Left lung (tissue), 10 donors: Measurements from ENCODE around the gene DAB1. TPM values are rescaled to one million over a fixed set of nuclear protein-coding genes. Genes with fewer than 3 reads are reported as not detected.

ENCODE experiments used
- ATAC-seq: fragments of 200-7000 bp; cut with Tn5 transposase; one replicate; pipeline ENCODE4 v1.9.1; 2020; ENCODE audit warnings: moderate library complexity
- DNase-seq, 4 donors: peaks; one replicate each; pipeline ENCODE4 v3.0.0-alpha.2; 2013 to 2020
- H3K27ac ChIP-seq, 2 donors: fragments of 200-600 bp; sonication (generic) in 1 of 2; one replicate each; pipeline versions ENCODE4 v1.5.0 to v1.8.0; 2020 to 2021
- H3K27me3 ChIP-seq, 2 donors: fragments of 200-600 bp; sonication (generic) in 1 of 2; one replicate each; pipeline versions ENCODE4 v1.5.0 to v1.8.0; 2020 to 2021
- H3K36me3 ChIP-seq, 2 donors: fragments of 200-600 bp; sonication (generic) in 1 of 2; one replicate each; pipeline versions ENCODE4 v1.5.0 to v1.8.0; 2020 to 2021
- H3K4me1 ChIP-seq, 2 donors: fragments of 200-600 bp; one replicate each; pipeline ENCODE4 v1.8.0; 2021
- H3K4me3 ChIP-seq, 2 donors: fragments of 200-600 bp; sonication (generic) in 1 of 2; one replicate each; pipeline versions ENCODE4 v1.5.0 to v1.8.0; 2020 to 2021; ENCODE audit warnings: mild to moderate bottlenecking in 1 of 2
- H3K9me3 ChIP-seq, 2 donors: fragments of 200-600 bp; sonication (generic) in 1 of 2; one replicate each; pipeline versions ENCODE4 v1.5.0 to v1.8.0; 2020 to 2021
- intact Hi-C, 2 donors: fragments of 100-400 bp; cut with DNase I; formaldehyde crosslinking; loops; one replicate each; pipeline versions ENCODE4 v1.11.2 to v1.14.2; 2022
- polyA plus RNA-seq, 6 donors: library from polyadenylated mRNA; unstranded; fragments of 120-200 nt; gene quantifications; one replicate each; pipeline ENCODE4 v1.2.1, GENCODE V29; 2013; ENCODE audit not compliant: insufficient read length in 6 of 6
- total RNA-seq, 2 donors: library from RNA; stranded (reverse); fragmentation: NEBNext Ultra II Directional; extraction: Animal tissue kit (Norgen Biotek cat#: 25700); gene quantifications; one replicate each; pipeline ENCODE4 v1.2.1, GENCODE V29; 2021
- TF ChIP-seq, protein P1 (sequence below), 2 donors: fragments of 200-600 bp; sonication (generic) in 1 of 2; IDR thresholded peaks; one replicate each; pipeline versions ENCODE4 v1.5.0 to v1.8.0; 2021; ENCODE audit warnings: antibody characterized with exemption in 2 of 2
- donor health status: DM: no; HTN: yes; CAD: no.
- donor health status: DM: no; HTN: no; CAD: no.

Gene DAB1
- total and polyA plus RNA-seq, 8 donors, result 0.17 to 1.7 (median 1.1) TPM

DNA sequence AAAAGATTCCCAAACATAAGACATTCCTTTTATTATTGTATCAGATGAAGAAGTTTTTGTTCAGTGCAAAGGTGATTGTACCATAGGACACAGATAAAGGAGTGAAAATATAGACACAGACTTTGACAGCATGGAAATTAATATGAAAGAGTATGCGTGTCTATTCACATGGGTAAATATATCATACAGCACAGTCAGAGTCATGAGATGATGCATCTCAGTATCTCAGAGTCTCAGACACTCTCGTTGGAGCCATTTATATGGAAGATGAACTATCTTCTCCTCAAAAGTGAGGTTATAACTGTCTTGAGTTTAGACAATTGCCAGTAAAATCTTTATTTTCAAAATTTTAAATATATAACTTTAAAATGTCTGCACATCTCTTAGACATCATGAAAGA is 299.7 kb downstream of the DAB1 start:
- Histone ChIP-seq H3K27me3 (no peaks in the 10 kb centered on the region), H3K27ac (no peak overlapping the region), H3K4me3 (no peak overlapping the region), H3K9me3 (no peaks in the 10 kb centered on the region), H3K4me1 (no peaks in the 10 kb centered on the region), H3K36me3 (no peaks in the 10 kb centered on the region)
- TF ChIP-seq, protein P1, sequence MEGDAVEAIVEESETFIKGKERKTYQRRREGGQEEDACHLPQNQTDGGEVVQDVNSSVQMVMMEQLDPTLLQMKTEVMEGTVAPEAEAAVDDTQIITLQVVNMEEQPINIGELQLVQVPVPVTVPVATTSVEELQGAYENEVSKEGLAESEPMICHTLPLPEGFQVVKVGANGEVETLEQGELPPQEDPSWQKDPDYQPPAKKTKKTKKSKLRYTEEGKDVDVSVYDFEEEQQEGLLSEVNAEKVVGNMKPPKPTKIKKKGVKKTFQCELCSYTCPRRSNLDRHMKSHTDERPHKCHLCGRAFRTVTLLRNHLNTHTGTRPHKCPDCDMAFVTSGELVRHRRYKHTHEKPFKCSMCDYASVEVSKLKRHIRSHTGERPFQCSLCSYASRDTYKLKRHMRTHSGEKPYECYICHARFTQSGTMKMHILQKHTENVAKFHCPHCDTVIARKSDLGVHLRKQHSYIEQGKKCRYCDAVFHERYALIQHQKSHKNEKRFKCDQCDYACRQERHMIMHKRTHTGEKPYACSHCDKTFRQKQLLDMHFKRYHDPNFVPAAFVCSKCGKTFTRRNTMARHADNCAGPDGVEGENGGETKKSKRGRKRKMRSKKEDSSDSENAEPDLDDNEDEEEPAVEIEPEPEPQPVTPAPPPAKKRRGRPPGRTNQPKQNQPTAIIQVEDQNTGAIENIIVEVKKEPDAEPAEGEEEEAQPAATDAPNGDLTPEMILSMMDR (IDR thresholded peaks at IDR 0.05), result no peak
- ATAC-seq (no peak), DNase-seq (no peak)
- intact Hi-C loops, result no loop called here

DNA sequence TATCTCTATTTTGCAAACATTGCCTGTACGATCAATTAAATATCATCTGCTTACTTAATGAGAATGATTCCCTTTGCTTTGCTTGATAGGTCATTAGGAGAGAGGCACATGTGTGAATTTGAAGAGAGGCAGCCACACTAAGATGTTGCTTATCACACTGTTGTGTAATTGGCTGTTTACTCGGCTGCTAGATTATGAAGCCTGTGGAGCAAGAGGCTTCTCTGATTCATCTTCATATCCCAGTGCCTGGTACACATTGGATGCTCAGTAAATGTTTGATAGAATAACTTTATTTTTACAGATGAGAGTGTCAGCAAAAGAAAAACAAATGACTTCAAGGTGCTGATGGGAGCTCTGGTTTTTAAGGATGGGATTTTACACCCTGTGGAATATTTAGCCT is 301.8 kb downstream of the DAB1 start:
- intact Hi-C loops, result no loop called here
- TF ChIP-seq, protein P1 (IDR thresholded peaks at IDR 0.05), result no peak
- no peaks in the 10 kb centered on the region for H3K27me3 ChIP-seq
- no peaks in the 10 kb centered on the region for H3K36me3 ChIP-seq
- DNase-seq (no peak), ATAC-seq (no peak)
- no peaks in the 10 kb centered on the region for H3K4me1 ChIP-seq
- H3K27ac ChIP-seq, result no peak overlapping the region
- H3K9me3 ChIP-seq, result no peaks in the 10 kb centered on the region
- no peak overlapping the region for H3K4me3 ChIP-seq

DNA sequence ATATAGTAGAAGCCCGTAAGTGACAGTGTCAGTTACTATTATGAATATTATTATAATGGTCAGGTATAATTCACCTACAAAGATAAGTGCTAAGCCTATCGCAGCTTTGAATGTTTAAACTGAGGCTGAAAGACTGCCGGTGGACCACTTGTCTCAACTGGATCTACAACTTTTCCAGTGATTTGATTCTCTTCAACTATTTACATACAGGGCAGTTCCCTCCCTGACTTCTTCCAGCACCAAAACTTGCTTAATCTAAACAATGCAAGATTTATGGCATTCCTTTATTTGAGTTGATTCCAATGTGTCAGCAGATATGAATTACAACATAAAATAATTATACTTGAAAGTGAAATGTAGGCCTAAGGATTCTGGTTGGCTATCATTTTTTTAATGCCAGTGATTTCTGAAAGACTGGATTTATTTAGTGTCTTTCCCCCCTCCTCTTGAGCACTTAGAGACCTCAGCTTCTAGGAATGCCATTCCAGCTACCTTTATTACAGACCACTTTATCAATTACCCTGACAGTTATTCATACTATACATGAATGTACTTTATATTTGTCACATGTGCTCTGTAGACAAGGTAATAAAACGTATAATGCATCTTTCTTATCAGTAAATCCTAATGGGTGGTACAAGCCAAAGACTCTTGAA is 304.8 kb downstream of the DAB1 start:
- intact Hi-C loops, result no loop called here
- no peak overlapping the region for H3K4me3 ChIP-seq
- DNase-seq (peak in 1 of 4 donors; percentile 55), ATAC-seq (peak; percentile 78)
- H3K4me1 ChIP-seq, result no peaks in the 10 kb centered on the region
- H3K27me3 ChIP-seq, result no peaks in the 10 kb centered on the region
- no peaks in the 10 kb centered on the region for H3K9me3 ChIP-seq
- no peaks in the 10 kb centered on the region for H3K36me3 ChIP-seq
- TF ChIP-seq, protein P1 (IDR thresholded peaks at IDR 0.05), result no peak
- H3K27ac ChIP-seq, result no peak overlapping the region

DNA sequence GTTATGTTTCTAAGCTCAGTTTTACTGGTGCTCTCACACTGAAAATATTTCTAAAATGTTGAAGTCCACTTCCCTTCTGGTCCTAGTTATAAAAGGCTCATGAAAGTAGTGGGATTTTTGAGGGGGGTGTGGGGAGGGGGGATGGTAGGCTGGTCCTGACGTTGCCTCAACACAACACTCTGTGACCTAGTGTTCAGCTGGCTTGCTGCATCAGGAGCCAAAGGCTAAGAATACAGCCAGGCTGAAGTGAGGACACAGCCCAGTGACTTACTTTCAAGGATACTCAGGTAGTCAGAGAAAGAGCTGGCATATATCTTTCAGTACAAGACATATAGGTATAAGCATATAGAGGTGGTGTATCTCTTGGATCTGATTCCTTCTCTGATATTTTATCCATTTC is 306.1 kb downstream of the DAB1 start:
- DNase-seq (no peak), ATAC-seq (no peak)
- no peaks in the 10 kb centered on the region for H3K9me3 ChIP-seq
- no peaks in the 10 kb centered on the region for H3K4me1 ChIP-seq
- H3K27me3 ChIP-seq, result no peaks in the 10 kb centered on the region
- intact Hi-C loops, result no loop called here
- no peaks in the 10 kb centered on the region for H3K36me3 ChIP-seq
- TF ChIP-seq, protein P1 (IDR thresholded peaks at IDR 0.05), result no peak
- H3K4me3 ChIP-seq, result no peak overlapping the region
- H3K27ac ChIP-seq, result no peak overlapping the region

DNA sequence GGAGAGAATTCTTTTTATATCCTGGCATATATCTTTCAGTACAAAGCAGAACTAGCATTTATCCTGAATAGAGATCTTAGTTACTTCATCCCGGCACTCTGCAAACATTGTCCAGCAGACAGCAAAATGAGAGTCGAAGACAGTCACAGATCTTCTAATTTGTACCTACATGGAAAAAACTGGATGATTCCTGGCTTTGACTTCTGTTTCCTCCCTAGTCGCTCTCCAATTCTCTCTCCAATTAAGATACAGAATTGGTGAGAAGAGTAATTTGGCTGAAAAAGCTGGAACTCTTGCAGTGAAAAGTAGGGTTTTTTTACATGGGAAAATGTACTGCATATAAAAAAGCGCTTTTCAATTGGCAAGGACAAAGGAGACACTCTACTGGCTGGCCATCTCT is 307.0 kb downstream of the DAB1 start:
- Histone ChIP-seq H3K9me3 (no peaks in the 10 kb centered on the region), H3K4me3 (no peak overlapping the region)
- intact Hi-C loops, result no loop called here

More for the DNA sequence above, 307.0 kb downstream of the DAB1 start:
- no peaks in the 10 kb centered on the region for H3K4me1 ChIP-seq
- no peaks in the 10 kb centered on the region for H3K27me3 ChIP-seq
- no peak for ATAC-seq
- TF ChIP-seq, protein P1 (IDR thresholded peaks at IDR 0.05), result no peak
- no peaks in the 10 kb centered on the region for H3K36me3 ChIP-seq
- no peak overlapping the region for H3K27ac ChIP-seq
- no peak for DNase-seq
